Measurements from ENCODE around the gene SLC16A1. TPM values are rescaled to one million over a fixed set of nuclear protein-coding genes. Genes with fewer than 3 reads are reported as not detected.

SLC16A1 gene
- polyA plus RNA-seq, 1 of the 3 experiments (the other 2 are of a cell fraction) = 34.2 TPM

DNA sequence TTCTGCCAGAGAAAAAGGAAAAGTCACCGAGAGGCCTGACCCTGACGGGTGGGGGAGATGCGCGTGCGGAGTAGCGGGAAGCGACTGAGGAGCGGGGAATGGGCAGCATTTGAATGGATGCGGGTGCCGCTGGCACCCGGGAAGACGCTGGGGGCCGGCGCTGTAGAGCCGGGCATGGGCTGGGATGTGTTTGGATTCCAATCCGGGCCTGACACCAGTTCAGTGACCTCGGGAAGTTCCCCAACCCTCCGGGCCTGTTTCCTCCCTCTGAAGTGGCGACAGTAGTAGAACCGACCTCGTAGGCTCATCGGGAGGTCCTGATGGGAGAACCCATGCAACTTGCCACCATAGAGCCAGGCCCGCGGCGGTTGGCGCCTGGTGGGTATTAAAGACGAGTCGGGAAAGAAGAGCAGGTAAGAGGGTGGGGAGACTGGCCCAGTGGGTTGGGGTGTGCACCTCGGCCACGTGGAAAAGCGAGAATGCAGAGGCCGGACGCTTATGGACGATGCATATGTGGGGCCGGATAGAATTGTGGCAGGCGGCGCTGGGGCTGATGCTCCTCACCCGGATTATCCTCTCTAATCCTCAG, 642 bp upstream of the SLC16A1 start (continued):
- TF ChIP-seq, protein P1, sequence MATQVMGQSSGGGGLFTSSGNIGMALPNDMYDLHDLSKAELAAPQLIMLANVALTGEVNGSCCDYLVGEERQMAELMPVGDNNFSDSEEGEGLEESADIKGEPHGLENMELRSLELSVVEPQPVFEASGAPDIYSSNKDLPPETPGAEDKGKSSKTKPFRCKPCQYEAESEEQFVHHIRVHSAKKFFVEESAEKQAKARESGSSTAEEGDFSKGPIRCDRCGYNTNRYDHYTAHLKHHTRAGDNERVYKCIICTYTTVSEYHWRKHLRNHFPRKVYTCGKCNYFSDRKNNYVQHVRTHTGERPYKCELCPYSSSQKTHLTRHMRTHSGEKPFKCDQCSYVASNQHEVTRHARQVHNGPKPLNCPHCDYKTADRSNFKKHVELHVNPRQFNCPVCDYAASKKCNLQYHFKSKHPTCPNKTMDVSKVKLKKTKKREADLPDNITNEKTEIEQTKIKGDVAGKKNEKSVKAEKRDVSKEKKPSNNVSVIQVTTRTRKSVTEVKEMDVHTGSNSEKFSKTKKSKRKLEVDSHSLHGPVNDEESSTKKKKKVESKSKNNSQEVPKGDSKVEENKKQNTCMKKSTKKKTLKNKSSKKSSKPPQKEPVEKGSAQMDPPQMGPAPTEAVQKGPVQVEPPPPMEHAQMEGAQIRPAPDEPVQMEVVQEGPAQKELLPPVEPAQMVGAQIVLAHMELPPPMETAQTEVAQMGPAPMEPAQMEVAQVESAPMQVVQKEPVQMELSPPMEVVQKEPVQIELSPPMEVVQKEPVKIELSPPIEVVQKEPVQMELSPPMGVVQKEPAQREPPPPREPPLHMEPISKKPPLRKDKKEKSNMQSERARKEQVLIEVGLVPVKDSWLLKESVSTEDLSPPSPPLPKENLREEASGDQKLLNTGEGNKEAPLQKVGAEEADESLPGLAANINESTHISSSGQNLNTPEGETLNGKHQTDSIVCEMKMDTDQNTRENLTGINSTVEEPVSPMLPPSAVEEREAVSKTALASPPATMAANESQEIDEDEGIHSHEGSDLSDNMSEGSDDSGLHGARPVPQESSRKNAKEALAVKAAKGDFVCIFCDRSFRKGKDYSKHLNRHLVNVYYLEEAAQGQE (IDR thresholded peaks at IDR 0.05; ENCODE audit: low read depth, low read length) = no peak
- TF ChIP-seq NRF1 (IDR thresholded peaks at IDR 0.05; ENCODE audit: low read depth, low read length) (no peak), YY1 (IDR thresholded peaks at IDR 0.05; ENCODE audit: low read depth) (0 out of 2 replicates have a peak, but pooled peaks have one; percentile 26)

DNA sequence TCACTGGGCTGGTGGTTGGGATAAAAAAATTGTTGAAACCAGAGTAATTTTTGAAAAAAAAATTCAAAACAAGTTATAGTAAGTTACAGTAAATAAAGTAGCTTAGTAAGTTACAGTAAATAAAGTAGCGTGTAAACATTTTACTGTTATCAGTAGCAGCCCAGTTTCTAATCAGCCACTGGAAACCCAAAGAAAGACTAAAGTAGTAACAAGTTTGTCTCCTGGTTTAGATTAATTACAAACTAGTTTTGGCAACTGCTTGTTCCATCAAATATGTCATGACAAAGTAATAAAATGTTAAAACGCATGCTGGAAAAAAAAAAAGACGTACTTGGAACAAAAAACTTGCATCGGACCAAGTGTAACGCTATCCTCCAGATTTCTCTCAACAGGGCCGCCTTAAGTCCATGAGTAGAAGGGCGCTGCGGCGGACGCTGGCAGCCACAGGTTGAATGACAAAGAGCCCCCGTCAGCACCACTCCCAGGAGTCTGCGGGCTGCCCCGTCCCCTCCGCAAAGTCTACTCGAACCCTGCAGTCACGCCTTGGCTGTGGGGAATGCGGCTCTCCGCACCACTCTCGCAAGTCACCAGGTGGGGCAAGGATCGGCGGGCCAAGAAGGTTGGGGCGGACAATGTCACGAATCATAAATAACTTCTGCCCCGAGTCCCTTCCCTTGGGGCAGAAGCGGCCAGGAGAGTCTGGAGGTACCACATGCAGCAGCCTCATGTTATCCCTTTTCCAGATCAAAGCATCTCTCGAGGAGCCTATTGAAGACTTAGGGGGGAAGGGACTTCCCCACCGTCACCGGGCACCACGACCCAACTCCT, 837 bp downstream of the SLC16A1 start:
- Histone ChIP-seq H3K9me3 (no peaks in the 10 kb centered on the region), H3K27me3 (ENCODE audit: insufficient read depth) (no peaks in the 10 kb centered on the region), H3K9ac (peak overlapping the region; percentile 89), H3K4me3 (ENCODE audit: low read depth in 2 of 2, low read length in 1 of 2) (peak overlapping the region; percentile 66 to 91), H3F3A (replicated peaks; ENCODE audit: insufficient read depth) (peaks cover 20% of the 10 kb centered on the region), H3K79me2 (ENCODE audit: insufficient read depth) (peaks cover 94% of the 10 kb centered on the region), H3K27ac (ENCODE audit: low read depth in 2 of 2, low read length in 1 of 2) (peak overlapping the region; percentile 88 to 89), H2AFZ (ENCODE audit: low read depth) (peak overlapping the region; percentile 86), H3K4me2 (peak overlapping the region; percentile 93), H3K36me3 (replicated peaks in 1 of 2; ENCODE audit: control insufficient read depth in 1 of 2, insufficient read depth in 2 of 2, low read length in 1 of 2) (peaks cover 2 to 3% of the 10 kb centered on the region in 2 experiments), H3K9me2 (no peaks in the 10 kb centered on the region), H4K20me1 (ENCODE audit: insufficient read depth) (no peaks in the 10 kb centered on the region; the same call in 1 of the 2 replicates), H3K4me1 (ENCODE audit: control insufficient read depth in 1 of 2, insufficient read depth in 2 of 2, low read depth in 1 of 2, low read length in 1 of 2) (peaks cover 18 to 21% of the 10 kb centered on the region in 2 experiments; a peak in 3 of 4 replicates)
- 2% methylated on average over 17 of the region's 29 CpGs for WGBS (ENCODE audit: low lambda C conversion rate)
- ChIA-PET CTCF (interaction anchor here (0.6 to 2.8 kb wide), 10 partner anchors 19 to 240 kb away, joined by 3 to 17 read pairs (median 5); partner anchors contain the start of genes LRIG2 and PPM1J), POLR2A (interaction anchor here (1.0 to 1.3 kb wide), 7 partner anchors 8 to 281 kb away, joined by 3 to 6 read pairs (median 4); partner anchors contain the start of genes LRIG2 and MOV10)
- DNase-seq = peak; percentile 70
- TF ChIP-seq GATA2 (CRISPR knock-in tag; IDR thresholded peaks at IDR 0.05) = no peak
- 0 out of 2 replicates have a peak, but pooled peaks have one; percentile 28 for TF ChIP-seq TAF1 (IDR thresholded peaks at IDR 0.05; ENCODE audit: borderline replicate concordance, low read depth, low read length)
- no peak for TF ChIP-seq MEF2A (IDR thresholded peaks at IDR 0.05; ENCODE audit: borderline replicate concordance, low read depth)
- TF ChIP-seq, protein P2, sequence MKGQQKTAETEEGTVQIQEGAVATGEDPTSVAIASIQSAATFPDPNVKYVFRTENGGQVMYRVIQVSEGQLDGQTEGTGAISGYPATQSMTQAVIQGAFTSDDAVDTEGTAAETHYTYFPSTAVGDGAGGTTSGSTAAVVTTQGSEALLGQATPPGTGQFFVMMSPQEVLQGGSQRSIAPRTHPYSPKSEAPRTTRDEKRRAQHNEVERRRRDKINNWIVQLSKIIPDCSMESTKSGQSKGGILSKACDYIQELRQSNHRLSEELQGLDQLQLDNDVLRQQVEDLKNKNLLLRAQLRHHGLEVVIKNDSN (IDR thresholded peaks at IDR 0.05; ENCODE audit: borderline replicate concordance, low read depth) = no peak
- no peak for TF ChIP-seq CHD2 (IDR thresholded peaks at IDR 0.05; ENCODE audit: low read length, partially characterized antibody)
- TF ChIP-seq, protein P3, sequence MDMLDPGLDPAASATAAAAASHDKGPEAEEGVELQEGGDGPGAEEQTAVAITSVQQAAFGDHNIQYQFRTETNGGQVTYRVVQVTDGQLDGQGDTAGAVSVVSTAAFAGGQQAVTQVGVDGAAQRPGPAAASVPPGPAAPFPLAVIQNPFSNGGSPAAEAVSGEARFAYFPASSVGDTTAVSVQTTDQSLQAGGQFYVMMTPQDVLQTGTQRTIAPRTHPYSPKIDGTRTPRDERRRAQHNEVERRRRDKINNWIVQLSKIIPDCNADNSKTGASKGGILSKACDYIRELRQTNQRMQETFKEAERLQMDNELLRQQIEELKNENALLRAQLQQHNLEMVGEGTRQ (IDR thresholded peaks at IDR 0.05; ENCODE audit: borderline replicate concordance, low read depth, low read length) = no peak
- no peak for TF ChIP-seq SMC3 (IDR thresholded peaks at IDR 0.05; ENCODE audit: low read depth, low read length)
- no peak for TF ChIP-seq EP300 (IDR thresholded peaks at IDR 0.05; ENCODE audit: borderline replicate concordance in 1 of 2, low read depth in 1 of 2, low read length in 1 of 2)
- no peak for TF ChIP-seq ELF1 (IDR thresholded peaks at IDR 0.05)
- TF ChIP-seq, protein P4, sequence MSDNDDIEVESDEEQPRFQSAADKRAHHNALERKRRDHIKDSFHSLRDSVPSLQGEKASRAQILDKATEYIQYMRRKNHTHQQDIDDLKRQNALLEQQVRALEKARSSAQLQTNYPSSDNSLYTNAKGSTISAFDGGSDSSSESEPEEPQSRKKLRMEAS (IDR thresholded peaks at IDR 0.05; ENCODE audit: low read depth) = no peak
- no peak for TF ChIP-seq FOSL2 (IDR thresholded peaks at IDR 0.05; ENCODE audit: borderline replicate concordance, low read depth)
- no peak; the same call in 1 of the 2 replicates for TF ChIP-seq MXI1 (IDR thresholded peaks at IDR 0.05; ENCODE audit: low read depth, low read length)
- no peak for TF ChIP-seq NRF1 (IDR thresholded peaks at IDR 0.05; ENCODE audit: low read depth, low read length)
- TF ChIP-seq GABPA (IDR thresholded peaks at IDR 0.05; ENCODE audit: low read depth) = no peak
- TF ChIP-seq SIN3A (IDR thresholded peaks at IDR 0.05; ENCODE audit: borderline replicate concordance, low read depth, low read length) = peak; percentile 17; the same call in 1 of the 2 replicates
- TF ChIP-seq, protein P1 (IDR thresholded peaks at IDR 0.05; ENCODE audit: low read depth, low read length) = no peak
- no peak for TF ChIP-seq RCOR1 (IDR thresholded peaks at IDR 0.05; ENCODE audit: low read length)
- TF ChIP-seq FOXJ3 (CRISPR knock-in tag; IDR thresholded peaks at IDR 0.05) = no peak
